Sigmoid colon (tissue), 4 donors: ENCODE results near the gene ARMH1.

ENCODE experiments used
- EP300 ChIP-seq, 4 donors: sonication (generic); formaldehyde crosslinking; IDR thresholded peaks; one replicate each; pipeline ENCODE4 v1.6.1; 2017; ENCODE audit warnings: antibody characterized with exemption in 4 of 4
- POLR2A ChIP-seq, 2 donors: fragments of 450-650 bp; IDR thresholded peaks; one replicate each; pipeline ENCODE4 v1.6.1; 2016; ENCODE audit warnings: antibody characterized with exemption in 2 of 2, mild to moderate bottlenecking in 2 of 2, moderate library complexity in 2 of 2
- POLR2AphosphoS5 ChIP-seq, 4 donors: sonication (generic); formaldehyde crosslinking; IDR thresholded peaks; one replicate each; pipeline ENCODE4 v1.6.1; 2017; ENCODE audit warnings: antibody characterized with exemption in 4 of 4
- TF ChIP-seq, protein P1 (sequence below), 4 experiments: fragments of 450-650 bp in 3 of 4; fragments of 200-600 bp in 1 of 4; IDR thresholded peaks; one replicate each; pipeline ENCODE4 v1.5.1; 2016 to 2019; ENCODE audit warnings: antibody characterized with exemption in 4 of 4, mild to moderate bottlenecking in 3 of 4, moderate library complexity in 2 of 4

- TF ChIP-seq POLR2AphosphoS5 (IDR thresholded peaks at IDR 0.05) = no peak
- TF ChIP-seq, protein P1, sequence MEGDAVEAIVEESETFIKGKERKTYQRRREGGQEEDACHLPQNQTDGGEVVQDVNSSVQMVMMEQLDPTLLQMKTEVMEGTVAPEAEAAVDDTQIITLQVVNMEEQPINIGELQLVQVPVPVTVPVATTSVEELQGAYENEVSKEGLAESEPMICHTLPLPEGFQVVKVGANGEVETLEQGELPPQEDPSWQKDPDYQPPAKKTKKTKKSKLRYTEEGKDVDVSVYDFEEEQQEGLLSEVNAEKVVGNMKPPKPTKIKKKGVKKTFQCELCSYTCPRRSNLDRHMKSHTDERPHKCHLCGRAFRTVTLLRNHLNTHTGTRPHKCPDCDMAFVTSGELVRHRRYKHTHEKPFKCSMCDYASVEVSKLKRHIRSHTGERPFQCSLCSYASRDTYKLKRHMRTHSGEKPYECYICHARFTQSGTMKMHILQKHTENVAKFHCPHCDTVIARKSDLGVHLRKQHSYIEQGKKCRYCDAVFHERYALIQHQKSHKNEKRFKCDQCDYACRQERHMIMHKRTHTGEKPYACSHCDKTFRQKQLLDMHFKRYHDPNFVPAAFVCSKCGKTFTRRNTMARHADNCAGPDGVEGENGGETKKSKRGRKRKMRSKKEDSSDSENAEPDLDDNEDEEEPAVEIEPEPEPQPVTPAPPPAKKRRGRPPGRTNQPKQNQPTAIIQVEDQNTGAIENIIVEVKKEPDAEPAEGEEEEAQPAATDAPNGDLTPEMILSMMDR (IDR thresholded peaks at IDR 0.05) = no peak
- TF ChIP-seq POLR2A (IDR thresholded peaks at IDR 0.05) = no peak
- no peak for TF ChIP-seq EP300 (IDR thresholded peaks at IDR 0.05)
Measured at GRCh38 chr1:44675186-44675585, 672 bp downstream of the ARMH1 start.
